Measurements from ENCODE around the gene CBLIF. TPM values are rescaled to one million over a fixed set of nuclear protein-coding genes. Genes with fewer than 3 reads are reported as not detected.

Gene CBLIF
- total and polyA plus RNA-seq, 2 of the 13 experiments (the other 11 are each of a cell fraction or from before 2014, with no cell fraction given) = not detected

DNA sequence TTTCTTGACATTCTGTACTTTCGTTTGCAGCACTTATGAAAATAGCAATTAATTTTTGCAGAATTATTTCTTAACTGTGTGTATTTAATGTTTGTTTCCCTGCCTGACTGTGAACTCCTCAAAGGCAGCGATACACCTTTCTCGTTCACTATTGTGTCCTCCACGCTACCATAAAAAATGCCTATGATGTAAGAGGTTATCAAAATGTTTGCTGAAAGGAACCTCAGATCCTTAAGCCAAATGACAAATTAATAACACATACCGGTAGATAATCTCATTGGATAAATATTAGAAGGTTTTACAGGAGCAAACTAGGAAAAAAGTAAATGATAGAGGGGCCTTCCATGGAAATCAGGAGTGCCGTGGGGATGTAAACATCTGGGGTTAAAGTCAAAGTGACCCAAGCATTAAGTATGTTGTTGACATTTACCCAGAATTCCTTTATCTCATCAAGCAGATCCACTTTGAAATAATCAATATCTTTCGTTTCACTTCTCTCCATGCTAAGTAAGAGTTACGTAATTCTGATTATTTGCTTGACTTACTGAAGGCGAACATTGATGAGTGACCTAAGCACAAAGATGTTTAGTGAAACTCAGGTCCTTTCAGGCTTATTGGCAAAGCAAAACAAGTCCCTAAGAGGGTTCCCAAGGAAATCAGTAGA lies 30.7 kb upstream of the CBLIF start (continued):
- TF ChIP-seq HOXD1 (CRISPR knock-in tag; IDR thresholded peaks at IDR 0.05) (no peak), AFF4 (CRISPR knock-in tag; IDR thresholded peaks at IDR 0.05) (no peak), NR2C2 (CRISPR knock-in tag; IDR thresholded peaks at IDR 0.05; ENCODE audit: borderline replicate concordance) (no peak), CBX2 (IDR thresholded peaks at IDR 0.05; ENCODE audit: low read depth, low read length) (no peak), CBX2 (CRISPR knock-in tag; IDR thresholded peaks at IDR 0.05; ENCODE audit: low read depth) (no peak), ISL2 (CRISPR knock-in tag; IDR thresholded peaks at IDR 0.05) (peak; percentile 41; the same call in 1 of the 2 replicates), RBAK (CRISPR knock-in tag; IDR thresholded peaks at IDR 0.05) (no peak), SOX13 (IDR thresholded peaks at IDR 0.05) (no peak), SOX13 (CRISPR knock-in tag; conservative IDR thresholded peaks at IDR 0.05 in 1 of 2, IDR thresholded peaks at IDR 0.05 in 1 of 2) (no peak), JUND (CRISPR knock-in tag; IDR thresholded peaks at IDR 0.05) (no peak), MTF2 (CRISPR knock-in tag; IDR thresholded peaks at IDR 0.05; ENCODE audit: borderline replicate concordance) (no peak), ZHX2 (IDR thresholded peaks at IDR 0.05; ENCODE audit: low read depth) (no peak), ZHX2 (CRISPR knock-in tag; IDR thresholded peaks at IDR 0.05; ENCODE audit: borderline replicate concordance) (no peak), CEBPG (CRISPR knock-in tag; IDR thresholded peaks at IDR 0.05) (0 out of 2 replicates have a peak, but pooled peaks have one; percentile 17), ZSCAN20 (CRISPR knock-in tag; IDR thresholded peaks at IDR 0.05; ENCODE audit: borderline replicate concordance) (no peak)
- TF ChIP-seq, protein P1, sequence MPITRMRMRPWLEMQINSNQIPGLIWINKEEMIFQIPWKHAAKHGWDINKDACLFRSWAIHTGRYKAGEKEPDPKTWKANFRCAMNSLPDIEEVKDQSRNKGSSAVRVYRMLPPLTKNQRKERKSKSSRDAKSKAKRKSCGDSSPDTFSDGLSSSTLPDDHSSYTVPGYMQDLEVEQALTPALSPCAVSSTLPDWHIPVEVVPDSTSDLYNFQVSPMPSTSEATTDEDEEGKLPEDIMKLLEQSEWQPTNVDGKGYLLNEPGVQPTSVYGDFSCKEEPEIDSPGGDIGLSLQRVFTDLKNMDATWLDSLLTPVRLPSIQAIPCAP (CRISPR knock-in tag; IDR thresholded peaks at IDR 0.05; ENCODE audit: low read depth) = no peak
- TF ChIP-seq, protein P2, sequence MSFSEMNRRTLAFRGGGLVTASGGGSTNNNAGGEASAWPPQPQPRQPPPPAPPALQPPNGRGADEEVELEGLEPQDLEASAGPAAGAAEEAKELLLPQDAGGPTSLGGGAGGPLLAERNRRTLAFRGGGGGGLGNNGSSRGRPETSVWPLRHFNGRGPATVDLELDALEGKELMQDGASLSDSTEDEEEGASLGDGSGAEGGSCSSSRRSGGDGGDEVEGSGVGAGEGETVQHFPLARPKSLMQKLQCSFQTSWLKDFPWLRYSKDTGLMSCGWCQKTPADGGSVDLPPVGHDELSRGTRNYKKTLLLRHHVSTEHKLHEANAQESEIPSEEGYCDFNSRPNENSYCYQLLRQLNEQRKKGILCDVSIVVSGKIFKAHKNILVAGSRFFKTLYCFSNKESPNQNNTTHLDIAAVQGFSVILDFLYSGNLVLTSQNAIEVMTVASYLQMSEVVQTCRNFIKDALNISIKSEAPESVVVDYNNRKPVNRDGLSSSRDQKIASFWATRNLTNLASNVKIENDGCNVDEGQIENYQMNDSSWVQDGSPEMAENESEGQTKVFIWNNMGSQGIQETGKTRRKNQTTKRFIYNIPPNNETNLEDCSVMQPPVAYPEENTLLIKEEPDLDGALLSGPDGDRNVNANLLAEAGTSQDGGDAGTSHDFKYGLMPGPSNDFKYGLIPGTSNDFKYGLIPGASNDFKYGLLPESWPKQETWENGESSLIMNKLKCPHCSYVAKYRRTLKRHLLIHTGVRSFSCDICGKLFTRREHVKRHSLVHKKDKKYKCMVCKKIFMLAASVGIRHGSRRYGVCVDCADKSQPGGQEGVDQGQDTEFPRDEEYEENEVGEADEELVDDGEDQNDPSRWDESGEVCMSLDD (CRISPR knock-in tag; IDR thresholded peaks at IDR 0.05; ENCODE audit: borderline replicate concordance) = no peak
